ENCODE data around the gene CECR2. TPM values are rescaled to one million over a fixed set of nuclear protein-coding genes. Genes with fewer than 3 reads are reported as not detected.

The CECR2 gene
- total and polyA plus RNA-seq, 2 of the 8 experiments (the other 6 are each of a cell fraction or from before 2014, with no cell fraction given): 18.3 to 123 TPM

GRCh38 chr22:17441326-17441725 lies 72.1 kb downstream of the CECR2 start (continued):
- TF ChIP-seq, protein P1, sequence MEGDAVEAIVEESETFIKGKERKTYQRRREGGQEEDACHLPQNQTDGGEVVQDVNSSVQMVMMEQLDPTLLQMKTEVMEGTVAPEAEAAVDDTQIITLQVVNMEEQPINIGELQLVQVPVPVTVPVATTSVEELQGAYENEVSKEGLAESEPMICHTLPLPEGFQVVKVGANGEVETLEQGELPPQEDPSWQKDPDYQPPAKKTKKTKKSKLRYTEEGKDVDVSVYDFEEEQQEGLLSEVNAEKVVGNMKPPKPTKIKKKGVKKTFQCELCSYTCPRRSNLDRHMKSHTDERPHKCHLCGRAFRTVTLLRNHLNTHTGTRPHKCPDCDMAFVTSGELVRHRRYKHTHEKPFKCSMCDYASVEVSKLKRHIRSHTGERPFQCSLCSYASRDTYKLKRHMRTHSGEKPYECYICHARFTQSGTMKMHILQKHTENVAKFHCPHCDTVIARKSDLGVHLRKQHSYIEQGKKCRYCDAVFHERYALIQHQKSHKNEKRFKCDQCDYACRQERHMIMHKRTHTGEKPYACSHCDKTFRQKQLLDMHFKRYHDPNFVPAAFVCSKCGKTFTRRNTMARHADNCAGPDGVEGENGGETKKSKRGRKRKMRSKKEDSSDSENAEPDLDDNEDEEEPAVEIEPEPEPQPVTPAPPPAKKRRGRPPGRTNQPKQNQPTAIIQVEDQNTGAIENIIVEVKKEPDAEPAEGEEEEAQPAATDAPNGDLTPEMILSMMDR (IDR thresholded peaks at IDR 0.05; ENCODE audit: control extremely low read depth in 1 of 3, insufficient read depth in 1 of 3, low read depth in 1 of 3, low read length in 3 of 3): no peak
- TF ChIP-seq PHF8 (conservative IDR thresholded peaks at IDR 0.05; ENCODE audit: low read depth, low read length) (no peak), POU5F1 (IDR thresholded peaks at IDR 0.05; ENCODE audit: low read depth, low read length) (no peak), TCF12 (IDR thresholded peaks at IDR 0.05; ENCODE audit: low read depth, low read length) (no peak), RXRA (IDR thresholded peaks at IDR 0.05; ENCODE audit: insufficient read depth, low read depth, low read length) (no peak), BRCA1 (IDR thresholded peaks at IDR 0.05; ENCODE audit: low read depth, low read length) (no peak)
